NCI-H187 (cell line): ENCODE data around the gene OSER1.
"Not testable (repeated sequence)": the region's sequence is repeated elsewhere in the genome, so short reads cannot be mapped to it uniquely, and the experiment has no call there.

Source experiments
- DNase-seq, 2 experiments: peaks; one replicate each; lab custom pipeline; 2025; lab: John Stamatoyannopoulos, UW

Gene OSER1

DNA sequence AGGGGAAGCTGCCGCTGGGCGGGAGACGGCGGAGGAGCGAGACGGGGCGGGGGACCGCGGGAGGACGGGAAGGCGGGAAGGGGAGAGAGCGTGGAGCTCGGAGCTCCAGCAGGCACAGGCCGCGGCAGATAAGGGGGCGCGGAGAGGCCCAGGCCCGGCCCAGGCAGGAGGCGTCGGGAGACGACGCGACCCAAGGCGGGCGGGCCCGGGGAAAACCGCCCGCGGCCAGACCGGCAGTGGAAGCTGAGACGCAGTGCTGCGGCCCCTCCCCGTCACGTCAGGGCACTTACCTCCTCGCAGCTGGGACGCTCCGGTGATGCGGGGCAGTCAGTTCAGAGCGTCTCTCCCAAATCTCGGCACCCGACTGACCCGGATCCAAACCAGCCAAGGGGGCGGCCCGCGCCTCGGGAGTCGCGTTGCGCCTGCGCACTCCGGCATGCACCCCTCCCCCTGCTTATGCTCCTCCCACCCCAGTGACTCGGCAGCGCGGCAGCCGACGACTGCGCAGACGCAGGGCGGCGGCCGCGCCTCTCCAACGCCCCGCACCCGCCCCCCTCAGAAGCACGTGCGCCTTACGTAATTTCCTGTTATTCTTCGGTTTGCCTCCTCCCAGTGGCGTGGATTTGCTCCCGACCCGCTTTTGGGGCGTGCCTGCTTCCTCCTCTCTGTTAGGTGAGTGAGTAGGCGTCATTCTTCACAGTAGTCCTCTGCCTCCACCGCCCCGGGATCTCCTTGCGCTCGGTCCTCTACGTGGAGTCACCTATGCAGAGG lies at the start of gene OSER1:
Gene OSER1 (minus strand): TSS at position 366 of the 771 bp plus-strand sequence. CDS start 3,814 bp downstream, outside the sequence.
- peak; percentile 92 to 95 for DNase-seq

DNA sequence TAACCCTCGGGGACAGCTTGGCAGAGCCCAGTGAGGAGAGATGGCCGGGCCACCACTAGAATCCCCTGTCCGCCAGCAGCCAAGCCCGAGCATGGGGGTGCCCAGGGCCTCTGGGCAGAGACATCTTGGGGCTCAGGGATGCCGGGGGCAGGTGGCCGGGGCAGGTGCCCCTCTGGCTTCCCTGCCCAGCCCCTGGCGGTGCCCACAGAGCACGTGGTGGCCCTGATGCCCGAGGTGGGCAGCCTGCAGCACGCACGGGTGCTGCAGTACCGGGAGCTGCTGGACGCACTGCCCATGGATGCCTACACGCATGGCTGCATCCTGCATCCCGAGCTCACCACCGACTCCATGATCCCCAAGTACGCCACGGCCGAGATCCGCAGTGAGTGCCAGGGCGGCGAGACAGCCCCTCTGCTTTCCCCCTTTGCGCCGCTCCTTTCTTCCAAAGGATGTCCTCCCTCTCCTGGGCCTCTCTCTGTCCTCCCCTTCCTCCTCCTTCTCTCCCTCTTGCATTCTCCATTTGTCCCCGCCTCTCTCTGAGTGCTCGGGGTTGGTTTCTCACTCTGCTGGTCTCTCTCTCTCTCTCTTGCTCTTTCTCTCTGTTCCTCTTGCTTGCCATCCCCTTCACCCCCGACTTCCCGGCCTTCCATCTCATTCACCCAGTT lies 47.8 kb upstream of the OSER1 start:
- no peak for DNase-seq

DNA sequence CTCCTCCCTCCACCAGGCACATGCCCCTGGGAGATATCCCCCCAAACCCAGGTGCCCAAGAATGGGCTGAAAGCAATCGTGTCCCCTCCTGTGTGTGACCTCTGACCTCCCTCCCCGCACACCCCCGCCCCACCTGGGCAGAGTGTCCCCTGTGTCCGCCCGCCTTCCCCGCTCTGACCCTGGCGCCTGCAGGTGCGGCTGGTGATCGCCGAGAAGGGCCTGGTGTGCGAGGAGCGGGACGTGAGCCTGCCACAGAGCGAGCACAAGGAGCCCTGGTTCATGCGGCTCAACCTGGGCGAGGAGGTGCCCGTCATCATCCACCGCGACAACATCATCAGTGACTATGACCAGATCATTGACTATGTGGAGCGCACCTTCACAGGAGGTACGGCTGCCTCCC lies 46.4 kb upstream of the OSER1 start:
- no peak for DNase-seq

DNA sequence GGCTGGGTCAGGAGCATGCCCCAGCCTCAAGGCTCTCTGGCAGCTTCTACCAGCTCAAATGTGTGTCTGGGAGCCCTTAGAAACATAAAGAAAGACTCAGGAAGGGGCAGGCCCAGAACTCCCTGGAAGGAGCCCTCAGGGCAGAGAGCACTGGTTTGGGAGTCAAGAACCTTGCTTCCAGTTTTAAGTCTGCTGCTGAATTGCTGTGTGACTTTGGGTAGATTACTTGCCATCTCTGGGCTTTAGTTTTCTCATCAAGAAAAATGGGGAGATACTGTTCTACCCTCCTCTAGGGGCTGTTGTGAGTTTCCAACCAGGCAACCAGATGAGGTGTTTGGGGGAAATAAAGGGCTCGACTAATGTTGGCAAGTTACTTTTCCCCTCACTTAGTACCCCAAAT lies 45.4 kb upstream of the OSER1 start:
- no peak for DNase-seq

DNA sequence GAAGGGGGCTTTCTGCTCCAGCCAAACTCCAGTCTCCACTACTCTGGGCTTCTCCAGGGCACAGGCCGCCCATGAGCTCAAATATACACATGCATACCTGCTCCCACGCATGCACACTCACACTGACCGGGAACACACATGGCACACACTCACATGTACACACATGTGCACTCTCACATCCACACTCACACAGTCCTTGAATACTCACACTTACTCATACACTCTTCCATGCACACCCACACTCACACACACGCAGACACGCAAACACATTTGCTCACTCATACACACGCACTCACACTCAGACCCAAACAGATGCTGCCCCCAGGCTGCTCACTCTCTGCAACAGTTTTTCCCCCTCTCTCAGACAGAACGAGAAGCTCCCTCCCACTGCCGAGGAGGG lies 43.5 kb upstream of the OSER1 start:
- DNase-seq: no peak

DNA sequence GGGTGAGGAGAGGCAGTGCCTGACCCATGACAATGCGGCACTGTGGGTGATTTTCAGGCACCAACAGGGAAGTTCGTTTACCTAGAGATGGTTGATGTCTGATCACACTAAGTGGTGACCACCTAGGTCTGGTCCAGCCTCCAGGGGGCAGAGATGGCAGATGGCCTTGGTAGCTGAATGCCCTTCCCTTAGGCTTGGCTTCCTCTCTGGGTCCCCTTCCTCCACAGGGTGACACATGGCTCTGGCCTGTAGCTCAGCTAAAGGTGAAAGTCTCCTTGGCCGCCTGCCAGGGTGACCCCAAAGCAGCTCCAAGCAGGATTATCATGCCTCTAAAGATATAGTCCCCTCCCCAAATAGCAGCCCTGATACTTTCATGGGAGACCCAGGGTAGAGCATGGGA lies 43.0 kb upstream of the OSER1 start:
- no peak for DNase-seq

DNA sequence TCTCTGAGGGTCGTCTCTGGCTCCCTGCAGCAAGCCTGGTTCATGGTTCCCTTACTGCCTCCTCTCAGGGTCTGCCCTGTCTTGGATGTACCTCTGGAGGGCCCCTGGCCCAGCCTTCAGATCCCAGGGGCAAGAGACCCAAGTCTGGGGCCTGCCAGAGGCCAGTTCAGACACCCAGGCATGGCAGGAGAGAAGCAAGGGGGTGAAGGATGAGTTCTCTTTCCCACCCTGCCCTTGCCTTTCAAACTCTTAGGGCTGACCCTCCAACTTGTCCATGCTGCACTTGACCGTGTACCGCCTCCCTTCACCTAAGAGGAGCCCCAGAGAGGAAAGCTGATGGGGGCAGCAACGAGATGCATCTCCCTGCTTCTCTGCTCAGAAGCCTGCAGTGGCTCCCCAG lies 40.7 kb upstream of the OSER1 start:
- no peak for DNase-seq

DNA sequence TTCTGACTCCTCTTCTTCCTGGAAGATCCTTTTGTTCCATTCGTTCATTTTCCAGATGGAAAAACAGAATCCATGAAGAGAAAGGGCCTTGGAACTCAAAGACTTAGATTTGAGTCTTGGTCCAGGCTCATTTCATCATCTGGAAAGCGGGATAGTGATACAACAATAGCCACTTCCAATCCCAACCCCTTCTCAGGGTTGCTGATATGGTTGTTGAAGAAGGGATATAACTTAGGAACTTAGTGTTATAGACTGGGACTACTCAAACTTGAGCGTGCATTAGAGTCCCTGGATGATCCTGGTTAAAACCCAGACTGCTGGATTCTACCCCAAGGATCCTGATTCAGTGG lies 37.8 kb upstream of the OSER1 start:
- DNase-seq: no peak

DNA sequence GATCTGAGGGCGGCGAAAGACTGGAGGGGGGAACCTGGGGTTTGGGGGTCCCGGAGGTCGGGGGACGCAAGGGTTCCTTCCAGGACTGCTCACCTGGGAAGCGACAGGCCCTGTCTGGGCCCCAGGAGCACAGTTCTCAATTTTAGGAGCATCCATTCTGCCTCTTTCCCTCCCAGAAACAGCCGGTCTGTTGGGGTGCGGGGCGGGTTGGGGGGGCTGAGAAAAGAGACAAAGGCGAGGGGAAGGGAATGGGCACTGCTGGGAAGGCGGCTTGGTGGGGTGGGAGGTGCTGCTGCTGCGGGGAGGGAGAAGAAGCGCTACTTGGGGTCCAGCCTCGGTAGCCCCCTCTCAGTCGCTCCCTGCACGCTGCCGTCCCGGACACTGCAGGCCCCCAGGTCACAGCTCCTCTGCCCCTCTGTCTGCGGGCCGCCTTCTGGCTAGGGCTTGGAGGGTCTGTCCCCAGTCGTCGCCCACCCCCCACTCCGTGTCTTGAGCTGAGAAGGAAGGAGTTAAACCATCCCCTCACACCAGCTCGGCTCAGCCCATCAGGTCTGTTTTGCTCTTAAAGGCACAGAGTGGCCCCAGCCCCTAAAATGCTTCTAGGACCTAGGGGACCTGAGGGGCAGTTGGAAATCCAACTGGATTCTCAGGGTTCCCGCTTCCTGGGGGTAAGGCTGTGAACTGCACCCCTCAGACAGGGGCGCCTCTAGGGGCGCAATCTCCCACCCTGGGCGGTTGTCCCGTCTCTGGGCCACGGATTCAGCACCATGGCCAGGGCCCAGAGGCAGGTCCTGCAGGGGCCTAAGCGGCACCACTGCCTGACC lies 37.2 kb upstream of the OSER1 start:
- no peak for DNase-seq

DNA sequence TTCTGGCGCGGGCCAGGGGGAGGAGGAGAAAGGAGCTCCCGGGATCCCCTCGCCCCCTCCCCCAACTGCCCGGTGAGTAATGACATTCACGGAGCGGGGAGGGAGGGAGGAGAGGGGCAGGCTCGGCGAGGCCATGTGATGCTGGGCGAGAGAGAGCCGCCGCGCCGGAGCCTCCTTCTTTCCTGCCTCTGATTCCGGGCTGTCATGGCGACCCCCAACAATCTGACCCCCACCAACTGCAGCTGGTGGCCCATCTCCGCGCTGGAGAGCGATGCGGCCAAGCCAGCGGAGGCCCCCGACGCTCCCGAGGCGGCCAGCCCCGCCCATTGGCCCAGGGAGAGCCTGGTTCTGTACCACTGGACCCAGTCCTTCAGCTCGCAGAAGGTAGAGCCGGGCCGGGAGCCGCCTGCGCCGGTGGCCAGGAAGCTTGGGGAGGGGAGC lies 36.6 kb upstream of the OSER1 start, which contains the start of gene GDAP1L1:
Gene GDAP1L1 (plus strand): TSS at position 178 of the 441 bp plus-strand sequence. CDS start 27 bp downstream, at position 205.
- no peak for DNase-seq

DNA sequence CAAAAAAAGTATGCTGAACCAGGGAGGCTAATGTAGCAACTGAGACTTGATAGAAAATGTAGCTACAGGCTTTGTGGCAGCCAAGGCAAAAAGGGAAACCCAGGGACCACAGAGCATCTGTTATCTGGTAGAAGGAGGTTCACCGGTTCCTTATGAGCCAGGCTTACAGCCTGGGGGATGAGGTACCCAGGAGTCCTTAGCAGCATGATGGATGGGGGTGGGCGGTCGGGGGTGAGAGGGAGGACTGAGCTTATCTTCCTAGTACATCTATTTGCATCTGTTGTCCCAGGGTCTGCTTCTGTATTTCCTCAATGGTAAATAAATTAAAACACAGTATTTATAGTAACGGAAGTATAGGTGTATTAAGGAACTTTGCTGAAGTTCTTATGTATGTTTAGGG lies 35.4 kb upstream of the OSER1 start:
- no peak for DNase-seq

DNA sequence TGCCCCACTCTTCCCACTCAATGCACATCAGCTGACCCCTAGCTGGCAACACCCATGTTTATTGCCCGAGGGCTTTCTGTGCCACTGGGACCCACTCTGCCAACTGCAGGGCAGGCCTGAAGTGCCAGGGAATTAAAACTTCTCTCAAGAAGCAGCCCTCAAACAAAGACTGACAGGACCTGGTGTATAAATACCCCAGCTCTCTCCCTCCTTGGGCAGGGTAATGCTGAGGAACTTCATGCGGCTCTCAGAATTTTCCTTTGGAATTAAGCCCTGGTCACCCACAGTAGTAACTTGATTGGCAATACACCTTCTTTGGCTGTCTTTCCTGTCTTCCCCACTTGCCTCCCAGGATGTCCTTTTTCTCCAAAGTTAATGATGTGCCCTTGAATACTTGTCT lies 31.2 kb upstream of the OSER1 start:
- no peak for DNase-seq

DNA sequence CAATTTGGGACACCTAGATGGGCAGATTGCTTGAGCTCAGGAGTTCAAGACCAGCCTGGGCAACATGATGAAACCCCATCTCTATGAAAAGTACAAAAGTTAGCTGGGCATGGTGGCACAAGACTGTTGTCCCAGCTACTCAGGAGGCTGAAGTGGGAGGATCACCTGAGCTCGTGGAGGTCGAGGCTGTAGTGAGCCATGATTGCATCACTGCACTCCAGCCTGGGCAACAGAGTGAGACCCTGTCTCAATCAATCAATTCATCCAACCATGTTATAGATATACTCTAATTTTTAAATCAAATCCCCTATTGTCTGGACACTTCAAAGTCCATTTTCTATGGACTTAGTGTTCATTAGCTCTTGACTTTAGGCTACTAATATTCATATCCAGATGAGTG lies 26.3 kb upstream of the OSER1 start:
- not testable (repeated sequence) for DNase-seq

DNA sequence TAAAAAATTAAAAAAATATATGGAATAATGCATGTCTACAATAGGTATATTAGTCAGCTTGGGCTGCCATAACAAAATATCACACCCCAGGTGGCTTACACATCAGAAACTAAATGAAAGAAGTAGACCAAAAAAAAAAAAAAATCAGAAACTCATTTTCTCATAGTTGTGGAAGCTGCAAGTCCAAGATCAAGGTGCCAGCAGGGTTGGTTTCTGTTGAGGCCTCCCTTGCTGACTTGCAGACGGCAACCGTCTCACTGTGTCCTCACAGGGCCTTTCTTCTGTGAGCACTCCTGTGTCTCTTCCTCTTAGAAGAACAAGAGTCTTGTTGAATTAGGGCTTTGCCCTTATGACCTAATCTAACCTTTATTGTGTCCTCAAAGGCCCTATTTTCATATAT lies 25.1 kb upstream of the OSER1 start:
- no peak for DNase-seq

DNA sequence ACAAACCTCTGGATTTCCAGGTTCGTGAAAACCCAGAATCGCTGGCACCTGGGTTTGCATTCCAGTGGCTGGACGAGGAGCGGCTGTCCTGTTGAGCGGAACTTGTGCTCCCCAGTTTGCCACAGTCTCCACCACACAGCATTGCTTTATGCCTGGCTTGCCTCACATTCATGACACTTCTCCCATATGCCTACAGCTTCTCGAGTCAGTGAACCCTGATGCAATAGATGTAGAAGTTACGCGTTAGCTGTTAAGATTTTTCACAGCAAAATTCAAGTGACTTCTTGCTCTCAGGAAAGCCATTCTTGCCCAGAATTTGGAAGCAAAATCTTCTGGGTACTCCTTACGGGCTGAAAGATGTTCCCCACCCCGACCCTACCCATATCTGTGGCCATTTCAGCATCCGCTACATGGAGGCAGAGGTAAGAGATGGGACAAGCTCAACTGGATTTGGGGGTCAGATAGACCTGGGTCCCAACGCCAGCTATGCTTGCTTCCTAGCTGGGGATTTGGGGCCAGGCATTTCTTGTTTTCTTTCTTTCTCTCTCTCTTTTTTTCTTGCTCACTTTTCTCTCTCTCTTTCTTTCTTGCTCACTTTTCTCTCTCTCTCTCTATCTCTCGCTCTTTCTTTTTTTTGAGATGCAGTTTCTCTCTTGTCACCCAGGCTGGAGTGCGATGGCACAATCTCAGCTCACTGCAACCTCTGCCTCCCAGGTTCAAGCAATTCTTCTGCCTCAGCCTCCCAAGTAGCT lies 24.2 kb upstream of the OSER1 start:
- no peak for DNase-seq

DNA sequence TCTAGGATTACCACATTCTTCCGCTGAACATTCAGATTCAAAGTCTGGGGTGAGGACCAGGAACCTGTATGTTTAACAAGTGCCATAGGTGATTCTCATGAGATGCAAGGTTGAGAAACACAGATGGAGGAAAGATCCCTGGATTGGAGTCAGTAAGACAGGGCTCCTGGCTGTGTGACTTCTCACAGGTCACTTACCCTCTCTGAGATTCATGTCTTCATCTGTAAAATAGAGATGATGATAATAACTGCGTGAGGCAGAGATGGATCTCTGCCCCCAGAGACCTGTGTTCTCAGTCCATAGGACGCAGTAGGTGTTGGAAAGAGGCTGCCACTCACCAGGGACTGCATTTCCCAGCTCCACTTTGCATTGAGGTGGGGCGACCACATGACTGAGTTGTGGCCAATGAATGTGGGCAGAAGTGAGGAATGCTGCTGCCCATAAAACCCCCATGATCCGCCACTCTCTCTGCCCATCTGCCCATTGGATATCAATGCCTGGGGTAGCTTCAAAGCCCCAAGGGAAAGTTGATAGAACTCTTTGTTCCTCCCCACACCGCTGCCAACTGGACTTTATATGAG lies 23.0 kb upstream of the OSER1 start:
- no peak for DNase-seq

DNA sequence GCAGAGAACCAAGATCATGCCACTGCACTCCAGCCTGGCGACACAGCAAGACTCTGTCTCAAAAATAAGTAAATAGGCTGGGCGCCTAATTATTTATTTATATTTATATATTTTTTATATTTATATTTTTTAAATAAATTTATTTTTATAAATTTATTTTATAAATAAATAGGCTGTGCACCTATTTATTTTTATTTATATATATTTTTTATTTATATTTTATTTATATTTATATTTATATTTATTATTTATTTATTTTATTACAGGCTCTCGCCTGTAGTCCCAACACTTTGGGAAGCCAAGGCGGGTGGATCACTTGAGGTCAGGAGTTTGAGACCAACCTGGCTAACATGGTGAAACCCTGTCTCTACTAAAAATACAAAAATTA lies 21.9 kb upstream of the OSER1 start:
- not testable (repeated sequence) for DNase-seq

DNA sequence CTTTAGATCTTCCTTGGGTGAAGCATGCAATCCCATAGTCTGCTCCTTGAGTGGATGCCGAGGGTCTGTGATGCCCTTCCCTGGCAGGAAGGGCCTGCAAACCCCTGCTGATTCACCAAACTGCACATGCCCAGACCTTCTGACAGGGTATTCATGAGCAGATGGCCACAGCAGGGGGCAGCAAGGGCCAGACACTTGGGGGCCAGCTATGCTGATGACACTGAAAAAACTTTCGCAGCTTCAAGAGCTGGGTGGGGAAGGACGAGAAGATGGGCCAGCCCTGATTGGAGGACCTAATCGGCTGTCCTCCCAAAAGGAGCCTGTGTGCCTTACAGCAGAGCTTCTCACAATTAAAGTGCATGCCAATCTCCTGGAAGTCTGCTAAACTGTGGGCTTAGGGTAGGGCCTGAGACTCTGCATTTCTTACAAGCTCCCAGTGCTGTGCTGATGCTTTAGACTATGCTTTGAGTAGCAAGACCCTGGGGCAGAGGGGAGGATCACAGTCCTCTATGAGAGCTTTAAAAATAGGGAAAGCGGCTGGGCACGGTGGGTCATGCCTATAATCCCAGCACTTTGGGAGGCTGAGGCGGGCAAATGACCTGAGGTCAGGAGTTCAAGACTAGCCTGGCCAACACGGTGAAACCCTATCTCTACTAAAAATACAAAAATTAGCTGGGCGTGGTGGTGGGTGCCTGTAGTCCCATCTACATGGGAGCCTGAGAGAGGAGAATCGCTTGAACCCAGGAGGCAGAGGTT lies 21.3 kb upstream of the OSER1 start:
- DNase-seq: no peak

DNA sequence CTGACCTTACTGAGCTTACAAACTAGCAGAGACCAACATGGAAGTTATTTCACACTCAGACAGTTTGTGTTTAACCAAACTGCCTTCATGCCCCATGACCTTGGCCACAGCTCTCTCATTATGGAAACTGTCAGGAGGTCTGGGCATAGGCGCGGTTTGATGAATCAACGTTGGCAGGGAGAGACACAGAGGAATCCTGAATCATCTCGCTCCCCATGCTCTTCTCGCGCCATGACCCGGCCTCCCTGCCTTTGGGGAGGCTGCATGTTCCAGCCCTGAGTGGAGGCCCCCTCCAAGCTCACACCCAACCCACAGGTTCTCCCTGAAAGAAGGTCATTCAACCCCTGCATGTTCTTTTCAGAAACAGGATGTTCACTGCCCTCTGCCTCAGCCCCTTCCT lies 20.6 kb upstream of the OSER1 start:
- DNase-seq: no peak

DNA sequence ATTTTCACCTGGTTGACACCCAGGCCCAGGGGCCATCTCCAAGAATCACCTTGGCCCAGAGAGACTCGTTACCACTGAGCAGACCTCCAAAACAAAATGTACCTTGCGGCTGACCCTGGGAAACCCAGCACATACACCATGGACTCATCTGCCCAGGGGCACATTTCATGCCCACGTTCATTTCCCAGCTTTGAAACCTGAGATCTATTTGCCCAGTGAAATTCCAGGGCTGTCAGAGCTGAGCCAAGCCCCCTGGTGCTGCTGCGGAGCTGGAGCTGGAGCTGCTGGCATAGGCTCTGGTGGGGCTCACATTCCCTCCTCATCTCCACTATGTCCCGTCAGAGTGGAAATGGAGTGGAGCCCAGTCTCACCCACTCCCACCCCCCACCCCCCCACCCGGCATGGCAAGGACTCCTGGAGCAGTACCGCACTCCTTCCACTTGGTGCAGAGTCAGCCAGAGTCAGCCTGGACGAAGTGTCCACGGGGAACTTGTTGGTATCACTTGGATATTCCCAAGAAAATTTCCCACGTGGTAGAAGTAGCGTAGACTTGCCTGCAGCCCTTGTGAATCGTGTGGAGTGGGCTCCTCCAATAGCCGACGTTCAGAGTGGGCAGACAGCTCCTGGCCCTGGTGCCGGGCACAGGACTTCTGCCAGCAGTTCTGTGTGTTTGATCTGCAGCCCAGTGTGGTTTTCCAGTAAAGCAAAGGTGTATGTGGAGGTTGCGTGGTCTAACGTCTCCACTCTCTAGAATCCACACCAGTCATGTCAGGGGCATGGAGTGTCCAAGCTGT lies 18.1 kb upstream of the OSER1 start:
- DNase-seq: no peak
